ENCODE results near the gene ITGA5. TPM values are rescaled to one million over a fixed set of nuclear protein-coding genes. Genes with fewer than 3 reads are reported as not detected.

The ITGA5 gene
- total and polyA plus RNA-seq, 9 of the 15 experiments (the other 6 are each of a cell fraction or from before 2014, with no cell fraction given): 9.1 to 82.1 (median 47.4) TPM

DNA sequence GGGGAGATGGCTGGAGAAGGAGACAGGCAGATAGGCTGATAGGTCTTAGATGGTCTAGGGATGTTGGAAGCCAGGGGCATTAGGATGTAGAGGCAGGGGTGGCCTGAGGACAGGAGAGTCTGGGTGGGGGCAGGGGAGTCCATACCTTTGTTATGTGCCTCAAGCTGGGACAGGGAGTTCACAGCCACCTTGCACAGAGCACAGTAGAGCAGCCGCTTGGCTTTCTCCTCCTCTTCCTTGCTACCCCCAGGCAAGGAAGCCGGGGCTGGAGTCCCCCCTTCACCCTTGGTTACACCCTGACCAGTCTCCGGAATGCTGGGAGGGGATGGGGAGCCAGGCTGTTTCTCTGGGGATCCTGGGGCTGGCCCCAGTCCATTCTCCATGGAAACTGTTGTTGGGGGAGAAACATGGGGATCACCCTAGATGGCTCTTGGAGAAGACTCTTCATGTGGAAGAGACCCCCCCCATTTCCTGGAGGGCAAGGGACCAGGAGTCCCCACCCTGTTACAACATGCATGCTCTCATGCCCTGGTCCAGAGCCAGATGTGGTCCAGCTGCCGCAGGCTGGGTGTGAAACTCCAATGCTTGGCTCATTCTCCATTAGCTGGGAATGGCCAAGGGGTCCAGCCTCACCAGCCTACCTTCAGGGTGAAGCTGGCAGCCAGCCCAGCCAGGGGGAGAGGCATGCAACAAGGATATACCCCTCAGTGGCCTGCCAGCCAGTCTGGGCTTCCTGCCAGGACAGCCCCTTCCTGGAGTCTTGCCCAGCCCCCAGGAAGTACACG, 47.5 kb downstream of the ITGA5 start (continued):
- TF ChIP-seq CHD7 (IDR thresholded peaks at IDR 0.05; ENCODE audit: low read depth, low read length): no peak
- no peak for TF ChIP-seq GATAD2B (IDR thresholded peaks at IDR 0.05; ENCODE audit: borderline replicate concordance)
- TF ChIP-seq ZBTB7A (IDR thresholded peaks at IDR 0.05; ENCODE audit: borderline replicate concordance, control insufficient read depth, low read depth, low read length): no peak
- TF ChIP-seq ARID2 (IDR thresholded peaks at IDR 0.05): no peak
- no peak for TF ChIP-seq ELK3 (CRISPR knock-in tag; IDR thresholded peaks at IDR 0.05)
- no peak for TF ChIP-seq POLR3G (IDR thresholded peaks at IDR 0.05; ENCODE audit: extremely low read depth, insufficient read length, insufficient replicate concordance)
- TF ChIP-seq TFAP4 (CRISPR knock-in tag; IDR thresholded peaks at IDR 0.05; ENCODE audit: borderline replicate concordance): no peak
- TF ChIP-seq ZBTB49 (CRISPR knock-in tag; IDR thresholded peaks at IDR 0.05; ENCODE audit: borderline replicate concordance): no peak
- no peak for TF ChIP-seq SRSF7 (optimal IDR thresholded peaks at IDR 0.05; ENCODE audit: low read depth, low read length)
- no peak for TF ChIP-seq KAT2B (IDR thresholded peaks at IDR 0.05; ENCODE audit: low read depth, low read length)
